ENCODE results near the gene MUC6.

Gene MUC6

DNA sequence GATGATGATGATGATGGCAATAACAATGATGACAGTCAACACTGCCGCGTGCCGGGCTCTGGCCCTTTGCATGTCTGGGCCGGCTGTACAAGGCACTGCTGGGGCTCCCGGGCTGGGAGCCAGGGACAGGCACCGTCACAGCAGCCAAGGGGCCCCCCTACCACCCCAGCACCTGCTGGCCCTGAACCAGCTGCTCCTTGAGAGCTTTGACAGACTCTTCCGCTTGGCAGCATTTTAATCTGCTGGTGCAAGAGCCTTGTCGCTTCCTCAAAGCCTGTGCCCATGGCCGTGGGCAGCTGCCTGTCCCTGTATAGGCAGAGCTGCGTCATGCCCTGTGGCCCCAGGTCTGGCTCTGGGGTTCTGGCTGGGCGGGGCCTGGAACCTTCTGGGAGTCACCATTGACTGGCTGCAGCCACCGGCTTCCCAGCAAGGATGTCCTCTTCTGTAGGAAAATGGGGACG is 12.9 kb upstream of the MUC6 start:
- H3K79me2 ChIP-seq (ENCODE audit: insufficient read depth, low read depth): no peaks in the 10 kb centered on the region
- H4K20me1 ChIP-seq (ENCODE audit: insufficient read depth): no peaks in the 10 kb centered on the region
- no peak overlapping the region for H3K4me3 ChIP-seq (IDR thresholded peaks at IDR 0.05; ENCODE audit: insufficient read depth, low read depth, low read length)
- no peaks in the 10 kb centered on the region for H3K4me1 ChIP-seq (ENCODE audit: low read depth, poor library complexity, severe bottlenecking)
- H3K9ac ChIP-seq: no peak overlapping the region
- H2AFZ ChIP-seq (ENCODE audit: low read depth): no peak overlapping the region
- TF ChIP-seq, protein P1, sequence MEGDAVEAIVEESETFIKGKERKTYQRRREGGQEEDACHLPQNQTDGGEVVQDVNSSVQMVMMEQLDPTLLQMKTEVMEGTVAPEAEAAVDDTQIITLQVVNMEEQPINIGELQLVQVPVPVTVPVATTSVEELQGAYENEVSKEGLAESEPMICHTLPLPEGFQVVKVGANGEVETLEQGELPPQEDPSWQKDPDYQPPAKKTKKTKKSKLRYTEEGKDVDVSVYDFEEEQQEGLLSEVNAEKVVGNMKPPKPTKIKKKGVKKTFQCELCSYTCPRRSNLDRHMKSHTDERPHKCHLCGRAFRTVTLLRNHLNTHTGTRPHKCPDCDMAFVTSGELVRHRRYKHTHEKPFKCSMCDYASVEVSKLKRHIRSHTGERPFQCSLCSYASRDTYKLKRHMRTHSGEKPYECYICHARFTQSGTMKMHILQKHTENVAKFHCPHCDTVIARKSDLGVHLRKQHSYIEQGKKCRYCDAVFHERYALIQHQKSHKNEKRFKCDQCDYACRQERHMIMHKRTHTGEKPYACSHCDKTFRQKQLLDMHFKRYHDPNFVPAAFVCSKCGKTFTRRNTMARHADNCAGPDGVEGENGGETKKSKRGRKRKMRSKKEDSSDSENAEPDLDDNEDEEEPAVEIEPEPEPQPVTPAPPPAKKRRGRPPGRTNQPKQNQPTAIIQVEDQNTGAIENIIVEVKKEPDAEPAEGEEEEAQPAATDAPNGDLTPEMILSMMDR (conservative IDR thresholded peaks at IDR 0.05; ENCODE audit: low read depth, low read length): no peak
- no peaks in the 10 kb centered on the region for H3K36me3 ChIP-seq (ENCODE audit: insufficient read depth)
- peaks cover 92% of the 10 kb centered on the region for H3K27me3 ChIP-seq (ENCODE audit: insufficient read depth, low read depth)
- no peak overlapping the region for H3K27ac ChIP-seq
- no peak overlapping the region for H3K4me2 ChIP-seq

DNA sequence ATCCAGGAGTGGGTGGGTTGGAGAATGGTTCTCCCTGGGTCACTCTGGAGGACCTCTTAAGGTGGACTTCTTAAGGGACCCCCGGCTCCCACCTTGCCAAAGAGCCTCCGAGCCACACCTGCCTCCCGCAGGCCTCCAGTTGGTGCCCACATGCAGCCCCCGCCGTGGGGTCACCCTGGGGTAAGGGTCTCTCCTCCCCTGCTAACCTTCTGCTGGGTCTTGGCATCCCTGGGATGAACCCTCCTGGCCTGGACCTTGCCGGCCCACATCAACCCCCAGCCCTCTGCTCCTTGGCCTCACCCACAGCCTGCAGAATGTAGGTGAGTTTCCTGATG is 12.5 kb upstream of the MUC6 start:
- no peak overlapping the region for H3K4me3 ChIP-seq (IDR thresholded peaks at IDR 0.05; ENCODE audit: insufficient read depth, low read depth, low read length)
- H3K36me3 ChIP-seq (ENCODE audit: insufficient read depth): no peaks in the 10 kb centered on the region
- no peak overlapping the region for H3K4me2 ChIP-seq
- no peak overlapping the region for H3K9ac ChIP-seq
- H3K79me2 ChIP-seq (ENCODE audit: insufficient read depth, low read depth): no peaks in the 10 kb centered on the region
- TF ChIP-seq, protein P1 (conservative IDR thresholded peaks at IDR 0.05; ENCODE audit: low read depth, low read length): no peak
- H2AFZ ChIP-seq (ENCODE audit: low read depth): no peak overlapping the region
- H3K27ac ChIP-seq: no peak overlapping the region
- H4K20me1 ChIP-seq (ENCODE audit: insufficient read depth): no peaks in the 10 kb centered on the region
- H3K27me3 ChIP-seq (ENCODE audit: insufficient read depth, low read depth): peaks cover 89% of the 10 kb centered on the region
- H3K4me1 ChIP-seq (ENCODE audit: low read depth, poor library complexity, severe bottlenecking): no peaks in the 10 kb centered on the region

DNA sequence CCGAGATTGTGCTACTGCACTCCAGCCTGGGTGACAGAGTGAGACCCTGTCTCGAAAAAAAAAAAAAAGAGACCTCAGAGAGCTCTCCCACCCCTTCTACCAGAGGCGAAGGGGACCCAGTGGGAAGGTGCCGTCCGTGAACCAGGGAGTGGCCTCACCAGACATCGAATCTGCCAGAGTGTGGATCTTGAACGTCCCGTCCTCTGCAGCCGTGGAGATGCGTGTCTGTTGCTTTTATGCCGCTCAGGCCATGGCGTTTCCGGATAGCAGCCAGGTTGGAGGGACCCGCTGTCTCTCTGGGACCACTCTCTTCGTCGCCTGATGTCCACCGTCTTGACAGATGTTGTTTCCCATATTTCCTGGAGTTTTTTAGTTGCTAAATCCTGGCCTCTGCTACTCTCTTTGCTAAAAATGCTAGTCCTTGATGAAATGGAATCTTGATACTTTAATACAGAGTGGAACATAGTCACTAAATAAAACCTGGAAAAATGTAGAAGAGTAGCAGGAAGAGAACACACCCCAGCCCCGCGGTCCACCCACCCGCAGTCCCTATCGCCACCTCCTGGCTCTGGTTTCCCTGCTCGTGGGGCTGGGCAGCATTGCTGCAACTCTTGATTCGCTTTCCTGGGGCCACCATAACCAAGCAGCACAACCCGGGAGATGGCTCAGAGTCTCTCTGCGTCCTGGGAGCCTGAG is 12.0 kb upstream of the MUC6 start:
- Histone ChIP-seq H4K20me1 (ENCODE audit: insufficient read depth) (no peaks in the 10 kb centered on the region), H3K27me3 (ENCODE audit: insufficient read depth, low read depth) (peaks cover 89% of the 10 kb centered on the region), H3K79me2 (ENCODE audit: insufficient read depth, low read depth) (no peaks in the 10 kb centered on the region), H2AFZ (ENCODE audit: low read depth) (no peak overlapping the region), H3K27ac (no peak overlapping the region), H3K4me3 (IDR thresholded peaks at IDR 0.05; ENCODE audit: insufficient read depth, low read depth, low read length) (no peak overlapping the region), H3K4me1 (ENCODE audit: low read depth, poor library complexity, severe bottlenecking) (no peaks in the 10 kb centered on the region), H3K9ac (no peak overlapping the region), H3K36me3 (ENCODE audit: insufficient read depth) (no peaks in the 10 kb centered on the region), H3K4me2 (no peak overlapping the region)
- TF ChIP-seq, protein P1 (conservative IDR thresholded peaks at IDR 0.05; ENCODE audit: low read depth, low read length): no peak

DNA sequence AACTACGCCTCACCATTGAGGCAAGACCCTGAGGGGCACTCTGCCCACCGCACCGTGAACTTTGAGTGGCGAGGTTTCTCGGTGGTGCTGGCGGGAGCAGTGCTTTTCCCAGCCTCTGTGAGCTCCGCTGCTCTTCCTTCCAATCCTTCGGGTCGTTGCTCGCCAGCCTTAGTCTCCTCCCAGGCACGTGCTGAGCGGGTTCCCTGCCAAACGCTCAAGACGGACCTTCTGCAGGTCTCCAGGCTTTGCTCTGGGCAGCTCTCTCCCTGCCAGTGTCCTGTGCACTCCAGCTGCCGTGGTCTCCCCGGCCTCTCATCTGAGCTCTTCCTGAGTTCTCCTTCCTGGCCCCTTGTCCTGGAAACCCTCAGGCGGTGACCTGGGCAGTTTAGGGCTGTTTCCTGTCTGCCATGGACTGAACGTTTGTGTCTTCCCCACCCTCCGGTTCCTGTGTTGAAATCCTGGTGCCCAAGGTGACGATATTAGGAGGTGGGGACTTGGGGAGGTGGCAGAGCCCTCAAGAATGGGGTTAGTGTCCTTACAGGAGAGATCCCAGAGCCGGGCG is 11.2 kb upstream of the MUC6 start:
- no peaks in the 10 kb centered on the region for H3K4me1 ChIP-seq (ENCODE audit: low read depth, poor library complexity, severe bottlenecking)
- no peak overlapping the region for H3K9ac ChIP-seq
- no peak overlapping the region for H3K4me2 ChIP-seq
- no peaks in the 10 kb centered on the region for H3K79me2 ChIP-seq (ENCODE audit: insufficient read depth, low read depth)
- no peak overlapping the region for H2AFZ ChIP-seq (ENCODE audit: low read depth)
- no peaks in the 10 kb centered on the region for H4K20me1 ChIP-seq (ENCODE audit: insufficient read depth)
- no peak overlapping the region for H3K27ac ChIP-seq
- TF ChIP-seq, protein P1 (conservative IDR thresholded peaks at IDR 0.05; ENCODE audit: low read depth, low read length): no peak
- H3K27me3 ChIP-seq (ENCODE audit: insufficient read depth, low read depth): peaks cover 89% of the 10 kb centered on the region
- no peak overlapping the region for H3K4me3 ChIP-seq (IDR thresholded peaks at IDR 0.05; ENCODE audit: insufficient read depth, low read depth, low read length)
- H3K36me3 ChIP-seq (ENCODE audit: insufficient read depth): no peaks in the 10 kb centered on the region
